ENCODE measurements around the gene TBPL1. TPM values are rescaled to one million over a fixed set of nuclear protein-coding genes. Genes with fewer than 3 reads are reported as not detected.

Gene TBPL1
- total RNA-seq, 4 donors from 2014 or later, result 12.1 to 57.9 (median 17.0) TPM

DNA sequence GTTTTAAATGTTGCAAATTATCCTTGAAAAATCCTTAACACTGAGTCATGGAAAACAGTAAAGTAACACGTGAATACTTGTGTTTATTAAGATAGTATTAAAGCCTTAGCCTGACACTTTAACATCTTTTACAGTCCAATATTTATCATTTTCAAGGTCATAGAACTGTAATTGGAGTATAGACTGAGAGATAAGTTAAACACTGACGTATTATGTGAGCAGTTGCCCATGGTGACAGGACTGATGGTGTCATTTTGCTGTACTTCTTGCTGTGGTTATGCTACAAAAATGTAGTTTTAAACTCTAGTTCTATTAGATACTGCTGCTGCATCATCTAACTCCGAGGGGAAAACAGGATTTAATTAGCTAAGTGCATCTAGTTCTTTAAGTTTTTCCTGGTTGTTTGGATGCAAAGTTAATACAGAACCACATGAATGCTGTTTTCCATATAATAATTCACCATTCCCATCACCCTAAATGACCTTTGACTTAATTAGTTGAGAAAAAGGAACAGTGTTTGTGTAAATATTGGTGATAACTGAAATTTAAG lies 61.6 kb downstream of the TBPL1 start:
- Histone ChIP-seq H3K27me3 (no peaks in the 10 kb centered on the region), H3K36me3 (no peaks in the 10 kb centered on the region), H3K4me1 (no peaks in the 10 kb centered on the region), H3K9me3 (no peaks in the 10 kb centered on the region), H3K4me3 (replicated peaks in 1 of 3) (no peak overlapping the region), H3K27ac (no peak overlapping the region)
- TF ChIP-seq, protein P1, sequence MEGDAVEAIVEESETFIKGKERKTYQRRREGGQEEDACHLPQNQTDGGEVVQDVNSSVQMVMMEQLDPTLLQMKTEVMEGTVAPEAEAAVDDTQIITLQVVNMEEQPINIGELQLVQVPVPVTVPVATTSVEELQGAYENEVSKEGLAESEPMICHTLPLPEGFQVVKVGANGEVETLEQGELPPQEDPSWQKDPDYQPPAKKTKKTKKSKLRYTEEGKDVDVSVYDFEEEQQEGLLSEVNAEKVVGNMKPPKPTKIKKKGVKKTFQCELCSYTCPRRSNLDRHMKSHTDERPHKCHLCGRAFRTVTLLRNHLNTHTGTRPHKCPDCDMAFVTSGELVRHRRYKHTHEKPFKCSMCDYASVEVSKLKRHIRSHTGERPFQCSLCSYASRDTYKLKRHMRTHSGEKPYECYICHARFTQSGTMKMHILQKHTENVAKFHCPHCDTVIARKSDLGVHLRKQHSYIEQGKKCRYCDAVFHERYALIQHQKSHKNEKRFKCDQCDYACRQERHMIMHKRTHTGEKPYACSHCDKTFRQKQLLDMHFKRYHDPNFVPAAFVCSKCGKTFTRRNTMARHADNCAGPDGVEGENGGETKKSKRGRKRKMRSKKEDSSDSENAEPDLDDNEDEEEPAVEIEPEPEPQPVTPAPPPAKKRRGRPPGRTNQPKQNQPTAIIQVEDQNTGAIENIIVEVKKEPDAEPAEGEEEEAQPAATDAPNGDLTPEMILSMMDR (IDR thresholded peaks at IDR 0.05), result no peak
- no peak for TF ChIP-seq POLR2A (IDR thresholded peaks at IDR 0.05)
- intact Hi-C loops (cut with DNase I), result no loop called here
- 77 to 84% methylated on average over 3 of the region's 3 CpGs for WGBS, 2 donors
- no peak for DNase-seq

DNA sequence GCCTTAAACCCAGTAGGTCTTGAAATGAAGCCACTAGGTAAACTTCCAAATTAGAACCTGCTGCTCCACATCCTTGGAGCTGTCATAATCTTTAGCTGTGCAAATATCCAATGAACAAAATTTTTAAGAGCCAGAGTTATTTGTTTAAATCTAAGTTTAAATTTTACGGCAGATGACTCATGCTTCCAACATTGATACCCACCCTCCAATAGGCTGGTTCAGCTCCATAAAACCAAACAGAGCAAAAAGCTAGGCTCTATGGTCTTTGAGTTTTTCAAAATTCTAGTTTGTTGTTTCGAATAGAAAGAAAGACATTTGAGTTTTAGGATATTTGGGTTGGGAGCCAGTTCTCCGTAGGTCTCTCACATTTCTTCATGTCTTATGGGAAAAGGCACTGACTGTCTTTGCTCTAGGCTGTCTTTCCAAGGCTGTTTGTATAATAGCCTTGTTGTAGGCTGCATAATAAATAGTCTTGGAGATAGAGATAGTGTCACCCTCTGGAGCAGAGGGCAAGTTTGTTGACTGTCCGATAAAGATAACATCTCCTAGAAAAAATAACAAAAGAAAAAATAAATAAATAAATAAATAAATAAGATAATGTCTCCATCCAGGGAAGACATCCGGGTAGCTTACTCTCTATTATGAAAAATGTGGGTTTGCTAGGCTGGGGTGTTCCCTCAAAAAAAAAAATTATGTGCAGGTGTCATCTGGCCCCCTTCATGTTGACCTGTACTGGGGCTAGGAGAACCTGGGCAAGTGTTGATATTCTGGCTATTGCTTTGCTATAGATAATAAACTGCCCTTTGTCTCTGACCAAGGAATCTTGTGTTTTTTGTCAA lies 62.9 kb downstream of the TBPL1 start:
- Histone ChIP-seq H3K9me3 (no peaks in the 10 kb centered on the region), H3K36me3 (no peaks in the 10 kb centered on the region), H3K4me1 (no peaks in the 10 kb centered on the region), H3K27me3 (no peaks in the 10 kb centered on the region), H3K27ac (no peak overlapping the region), H3K4me3 (replicated peaks in 1 of 3) (no peak overlapping the region)
- DNase-seq, result no peak
- no peak for TF ChIP-seq POLR2A (IDR thresholded peaks at IDR 0.05)
- TF ChIP-seq, protein P1 (IDR thresholded peaks at IDR 0.05), result no peak
- 89 to 91% methylated on average over 5 of the region's 5 CpGs for WGBS, 2 donors
- intact Hi-C loops (cut with DNase I), result no loop called here

DNA sequence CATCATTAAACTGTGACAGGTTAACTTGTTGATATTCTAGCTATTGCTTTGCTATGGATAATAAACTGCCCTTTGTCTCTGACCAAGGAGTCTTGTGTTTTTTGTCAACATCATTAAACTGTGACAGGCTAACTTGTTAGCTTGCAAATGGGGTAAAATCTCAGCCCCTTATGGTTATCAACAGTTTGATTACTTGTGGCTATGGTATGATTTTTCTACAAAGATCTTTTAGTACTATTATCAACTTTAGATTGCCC lies 63.5 kb downstream of the TBPL1 start:
- no peak overlapping the region for H3K4me3 ChIP-seq (replicated peaks in 1 of 3)
- H3K4me1 ChIP-seq, result no peaks in the 10 kb centered on the region
- no peak for TF ChIP-seq POLR2A (IDR thresholded peaks at IDR 0.05)
- TF ChIP-seq, protein P1 (IDR thresholded peaks at IDR 0.05), result no peak
- H3K36me3 ChIP-seq, result no peaks in the 10 kb centered on the region
- intact Hi-C loops (cut with DNase I), result no loop called here
- DNase-seq, result no peak
- no peaks in the 10 kb centered on the region for H3K27me3 ChIP-seq
- H3K27ac ChIP-seq, result no peak overlapping the region
- no peaks in the 10 kb centered on the region for H3K9me3 ChIP-seq

DNA sequence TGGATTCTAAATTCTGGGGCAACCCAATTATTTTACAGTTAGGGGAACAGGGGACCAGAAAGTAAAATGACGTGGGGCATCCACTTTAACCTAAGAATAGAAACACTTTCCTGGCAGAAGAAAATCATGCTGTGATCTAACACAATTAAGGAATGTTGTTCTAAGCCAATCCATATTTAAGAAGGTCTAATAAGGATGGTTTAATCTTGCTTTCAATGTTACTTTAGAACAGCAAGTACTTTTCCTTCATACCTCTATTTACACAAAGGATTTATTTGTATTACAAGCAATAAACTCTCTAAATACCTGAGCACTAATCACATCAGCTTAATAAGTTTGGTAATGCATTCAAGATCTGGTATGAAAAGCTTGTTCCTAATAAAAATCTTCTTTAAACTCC lies 67.0 kb downstream of the TBPL1 start:
- no peaks in the 10 kb centered on the region for H3K27me3 ChIP-seq
- TF ChIP-seq POLR2A (IDR thresholded peaks at IDR 0.05), result no peak
- TF ChIP-seq, protein P1 (IDR thresholded peaks at IDR 0.05), result no peak
- no peak for DNase-seq
- H3K9me3 ChIP-seq, result no peaks in the 10 kb centered on the region
- H3K27ac ChIP-seq, result no peak overlapping the region
- no peaks in the 10 kb centered on the region for H3K36me3 ChIP-seq
- WGBS, 2 donors, result 74 to 80% methylated on average over 1 of the region's 1 CpG
- H3K4me1 ChIP-seq, result no peaks in the 10 kb centered on the region
- H3K4me3 ChIP-seq (replicated peaks in 1 of 3), result no peak overlapping the region
- intact Hi-C loops (cut with DNase I), result no loop called here

DNA sequence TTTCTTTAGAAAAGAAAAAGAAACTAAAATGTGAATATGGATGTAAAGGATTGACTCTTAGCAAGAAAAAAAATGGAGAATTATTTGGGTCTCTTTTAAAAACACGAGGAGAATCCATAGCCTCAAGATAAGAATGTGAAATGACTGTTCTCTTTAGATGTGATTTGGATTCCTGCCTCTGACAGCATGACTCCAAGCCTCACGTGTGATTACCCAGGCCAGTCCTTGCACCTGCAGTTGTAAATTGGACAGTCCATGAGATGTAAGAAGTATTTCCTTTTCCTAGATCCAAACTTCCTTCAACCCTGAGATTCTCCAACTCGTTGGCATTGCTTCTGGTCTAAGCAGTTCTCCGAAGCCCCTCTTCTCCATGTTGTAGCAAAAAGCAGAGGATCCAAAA lies 67.5 kb downstream of the TBPL1 start:
- TF ChIP-seq POLR2A (IDR thresholded peaks at IDR 0.05), result no peak
- TF ChIP-seq, protein P1 (IDR thresholded peaks at IDR 0.05), result no peak
- intact Hi-C loops (cut with DNase I), result no loop called here
- Histone ChIP-seq H3K27me3 (no peaks in the 10 kb centered on the region), H3K4me3 (replicated peaks in 1 of 3) (no peak overlapping the region), H3K36me3 (no peaks in the 10 kb centered on the region), H3K27ac (no peak overlapping the region), H3K4me1 (no peaks in the 10 kb centered on the region), H3K9me3 (no peaks in the 10 kb centered on the region)
- 58 to 76% methylated on average over 4 of the region's 4 CpGs for WGBS, 2 donors
- DNase-seq, result no peak

Measured in thyroid gland (tissue), 4 donors.